GM19467 (cell line): ENCODE results near the gene MAP2K5.
A peak's percentile ranks its signal among the peaks of the same experiment; 100 is the strongest.

Experiments
- ATAC-seq: cut with Tn5 transposase; IDR thresholded peaks from one replicate; pipeline ENCODE4 v1.9.1; 2021; ENCODE audit warnings: mild to moderate bottlenecking, moderate library complexity; ENCODE audit not compliant: unreplicated experiment

Gene MAP2K5

GRCh38 chr15:67746022-67746421 lies 203.5 kb downstream of the MAP2K5 start:
- ATAC-seq = no peak

DNA sequence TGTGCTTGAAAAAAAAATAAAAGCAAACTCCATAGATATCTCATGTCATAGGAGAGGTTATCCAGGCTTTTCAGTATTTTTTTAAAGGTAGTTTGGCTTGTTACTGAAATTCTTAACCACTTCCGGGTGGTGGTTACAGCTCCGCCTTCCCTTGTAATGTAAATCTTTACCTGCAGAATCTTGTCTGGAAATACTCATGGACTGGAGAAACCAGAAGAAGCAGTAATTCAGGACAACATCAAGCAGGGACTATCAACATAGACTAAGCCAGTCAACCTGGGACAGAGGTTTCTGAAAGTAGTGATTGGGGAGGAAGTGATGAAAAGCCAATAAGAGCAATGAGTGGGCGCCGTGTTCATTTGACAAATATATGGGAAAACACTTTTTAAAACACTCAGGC lies 203.9 kb downstream of the MAP2K5 start:
- no peak for ATAC-seq

- ATAC-seq = no peak
These were observed 205.4 kb downstream of the MAP2K5 start for GRCh38 chr15:67747921-67748320.

- no peak for ATAC-seq
These were observed 207.9 kb downstream of the MAP2K5 start for GRCh38 chr15:67750371-67750770.

GRCh38 chr15:67753891-67754290 lies 211.4 kb downstream of the MAP2K5 start:
- no peak for ATAC-seq

DNA sequence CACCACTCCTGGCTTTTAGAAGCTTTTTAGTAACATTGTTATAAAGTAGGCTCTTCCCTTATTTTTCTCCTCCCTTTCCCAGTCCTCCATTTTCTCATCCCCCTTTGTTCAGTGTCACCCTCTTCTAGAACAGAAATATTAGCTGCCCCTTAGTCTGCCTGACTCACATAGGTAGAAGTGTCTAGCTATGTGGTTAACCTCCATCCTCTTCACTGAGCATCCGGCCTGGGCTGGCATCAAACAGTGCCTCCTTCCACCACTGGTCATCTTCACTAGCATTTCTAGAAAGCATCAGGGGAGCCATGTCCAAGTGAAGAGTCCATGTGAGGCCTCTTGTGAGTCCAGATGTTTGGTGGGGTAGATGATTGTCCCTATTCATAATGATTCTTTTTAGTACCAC lies 212.8 kb downstream of the MAP2K5 start:
- ATAC-seq = no peak

- ATAC-seq = no peak
These were observed 213.4 kb downstream of the MAP2K5 start for GRCh38 chr15:67755936-67756335.

- ATAC-seq = no peak
These were observed 216.3 kb downstream of the MAP2K5 start for GRCh38 chr15:67758619-67759300.

GRCh38 chr15:67760901-67761300 lies 218.4 kb downstream of the MAP2K5 start:
- no peak for ATAC-seq

GRCh38 chr15:67761343-67761742 lies 218.8 kb downstream of the MAP2K5 start:
- no peak for ATAC-seq

GRCh38 chr15:67762610-67763368 lies 220.3 kb downstream of the MAP2K5 start:
- ATAC-seq = peak; percentile 62

GRCh38 chr15:67765701-67766100 lies 223.2 kb downstream of the MAP2K5 start:
- ATAC-seq = no peak

GRCh38 chr15:67766968-67767367 lies 224.5 kb downstream of the MAP2K5 start:
- ATAC-seq = no peak

DNA sequence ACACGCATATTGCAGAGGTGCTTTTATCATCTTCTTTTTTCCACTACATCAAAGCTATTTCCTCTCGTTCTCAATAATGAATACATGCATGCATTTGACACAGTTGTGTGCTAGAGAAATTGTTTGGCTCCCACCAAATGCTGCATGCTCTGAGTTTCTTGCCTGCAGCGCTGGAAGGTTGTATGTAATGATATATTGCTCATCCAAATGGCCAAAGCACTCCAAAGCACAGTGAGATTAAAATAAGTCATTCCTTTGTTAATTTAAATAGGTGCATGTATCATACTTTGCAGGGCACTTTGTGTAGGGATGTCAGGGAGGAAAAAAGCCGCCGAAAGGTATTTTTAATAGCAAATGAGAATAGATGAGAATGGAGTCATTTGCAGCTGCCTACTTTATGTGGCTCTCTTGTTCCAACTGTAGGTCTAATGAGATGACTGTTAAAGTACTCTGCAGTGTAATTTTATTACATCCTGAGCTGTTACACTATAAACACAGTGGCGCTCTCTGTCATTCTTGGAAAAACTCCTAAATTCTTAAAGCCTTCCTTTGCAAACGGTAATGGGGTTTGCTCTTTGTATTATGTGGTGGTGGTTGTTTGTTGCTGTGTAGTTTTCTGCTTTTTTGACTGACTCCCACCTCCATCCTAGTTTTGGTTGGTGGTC lies 225.9 kb downstream of the MAP2K5 start:
- no peak for ATAC-seq

- ATAC-seq = no peak
These were observed 227.2 kb downstream of the MAP2K5 start for GRCh38 chr15:67769497-67770357.

- no peak for ATAC-seq
These were observed 227.8 kb downstream of the MAP2K5 start for GRCh38 chr15:67770358-67770628.

DNA sequence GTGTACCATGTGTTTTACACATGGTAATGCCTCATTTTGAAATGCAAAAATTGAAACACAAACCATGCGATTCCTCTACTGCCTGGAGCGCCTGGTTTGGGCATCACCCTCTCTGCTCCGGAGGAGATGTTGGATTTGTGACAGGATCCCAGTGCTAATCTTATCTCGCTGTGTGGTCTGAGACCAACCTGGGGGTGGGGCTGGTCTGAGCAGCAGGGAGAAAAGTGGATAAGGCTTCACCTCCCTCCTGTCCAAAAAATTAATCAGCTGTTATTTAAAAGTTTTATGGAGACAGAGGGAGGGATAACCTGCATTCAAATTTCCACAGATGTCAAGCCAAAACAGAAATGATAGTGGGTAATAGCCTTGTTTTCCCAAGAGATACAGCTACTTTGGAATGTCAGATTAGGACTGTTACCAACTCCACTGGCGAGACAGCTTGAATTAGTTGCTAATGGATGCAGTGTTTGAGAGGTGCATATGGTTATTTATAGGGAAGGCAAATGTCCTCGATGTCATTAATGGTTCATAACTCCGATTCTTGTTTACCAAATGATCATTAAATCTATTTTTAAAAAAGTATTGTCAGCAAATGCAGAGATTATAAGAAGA lies 228.8 kb downstream of the MAP2K5 start:
- ATAC-seq = no peak

DNA sequence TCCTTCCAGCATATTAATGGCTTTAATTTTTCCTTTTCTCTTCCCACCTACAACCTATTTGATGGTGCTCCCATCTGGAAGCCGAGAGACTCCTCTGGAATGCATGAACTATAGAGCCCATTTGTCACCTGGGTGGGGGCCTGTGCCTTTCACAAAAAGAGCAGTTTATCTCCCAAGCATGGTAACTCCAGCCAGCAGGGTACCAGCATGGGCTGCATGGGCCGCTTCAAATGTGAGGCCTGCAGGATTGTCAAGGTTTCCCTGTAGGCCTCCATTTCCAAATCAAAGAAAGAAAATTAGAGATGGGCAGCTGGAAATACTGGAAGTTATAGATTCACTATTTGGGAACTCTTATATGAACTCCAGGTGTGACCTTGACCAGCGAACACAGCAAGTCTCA lies 232.1 kb downstream of the MAP2K5 start:
- ATAC-seq = no peak

- no peak for ATAC-seq
These were observed 232.7 kb downstream of the MAP2K5 start for GRCh38 chr15:67775250-67775649.

- ATAC-seq = no peak
These were observed 233.5 kb downstream of the MAP2K5 start for GRCh38 chr15:67775998-67776397.

DNA sequence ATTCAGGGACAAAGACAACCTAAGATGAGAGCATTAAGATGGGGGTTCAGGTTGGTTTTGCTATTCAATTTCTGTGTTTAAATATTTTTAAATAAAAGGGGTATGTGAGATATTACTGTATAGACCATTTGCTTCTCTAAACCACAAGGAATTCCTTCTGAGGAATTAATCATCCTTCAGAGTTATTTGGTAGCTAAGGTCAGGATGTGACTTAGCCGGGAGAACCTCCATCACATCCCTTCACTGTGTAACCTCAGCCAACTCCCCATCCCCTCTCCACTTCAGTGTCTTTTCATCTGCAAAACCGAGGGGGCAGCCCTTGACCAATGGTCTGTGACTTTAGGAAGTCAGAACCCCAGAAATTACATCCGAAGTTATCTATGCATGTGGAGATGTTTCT lies 234.1 kb downstream of the MAP2K5 start:
- ATAC-seq = no peak
